ENCODE results near the gene TMEM209.

GRCh38 chr7:130124711-130125110, 80.5 kb downstream of the TMEM209 start:
- TF ChIP-seq CTCF (IDR thresholded peaks at IDR 0.05; ENCODE audit: low read depth, low read length, poor library complexity, severe bottlenecking) (no peak), EZH2phosphoT487 (IDR thresholded peaks at IDR 0.05; ENCODE audit: borderline replicate concordance, low read length) (no peak)
